OCI-LY1 (cell line): Measurements from ENCODE around the gene CFC1.
"Not testable (repeated sequence)": the region's sequence is repeated elsewhere in the genome, so short reads cannot be mapped to it uniquely, and the experiment has no call there.

Experiments used
- EZH2 ChIP-seq: fragments of 200-600 bp; sonication (generic), shearing (Covaris generic); IDR thresholded peaks from 2 replicates; pipeline ENCODE4 v1.8.0; 2017; ENCODE audit warnings: borderline replicate concordance, mixed run types, mild to moderate bottlenecking, antibody characterized with exemption, low read length, moderate library complexity, mixed read lengths
- TF ChIP-seq, protein P1 (sequence below): fragments of 200-600 bp; sonication (generic), shearing (Covaris generic); IDR thresholded peaks from 2 replicates; pipeline ENCODE4 v1.5.1; 2017; ENCODE audit warnings: mild to moderate bottlenecking, antibody characterized with exemption, low read length, moderate library complexity, mixed read lengths

DNA sequence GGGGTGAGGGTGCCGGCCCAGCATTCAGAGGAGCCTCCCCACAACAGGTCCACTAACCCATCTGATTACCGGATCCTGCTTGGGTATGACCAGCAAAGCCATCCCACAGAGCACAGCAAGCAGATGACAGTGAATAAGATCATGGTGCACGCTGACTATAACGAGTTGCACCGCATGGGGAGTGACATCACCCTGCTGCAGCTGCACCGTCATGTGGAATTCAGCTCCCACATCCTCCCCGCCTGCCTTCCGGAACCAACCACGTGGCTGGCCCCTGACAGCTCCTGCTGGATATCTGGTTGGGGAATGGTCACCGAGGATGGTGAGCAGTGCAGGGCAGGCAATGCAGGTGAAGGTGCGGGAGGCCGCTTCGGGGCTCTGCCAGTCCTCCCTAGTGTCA is 25.1 kb downstream of the CFC1 start:
- TF ChIP-seq, protein P1, sequence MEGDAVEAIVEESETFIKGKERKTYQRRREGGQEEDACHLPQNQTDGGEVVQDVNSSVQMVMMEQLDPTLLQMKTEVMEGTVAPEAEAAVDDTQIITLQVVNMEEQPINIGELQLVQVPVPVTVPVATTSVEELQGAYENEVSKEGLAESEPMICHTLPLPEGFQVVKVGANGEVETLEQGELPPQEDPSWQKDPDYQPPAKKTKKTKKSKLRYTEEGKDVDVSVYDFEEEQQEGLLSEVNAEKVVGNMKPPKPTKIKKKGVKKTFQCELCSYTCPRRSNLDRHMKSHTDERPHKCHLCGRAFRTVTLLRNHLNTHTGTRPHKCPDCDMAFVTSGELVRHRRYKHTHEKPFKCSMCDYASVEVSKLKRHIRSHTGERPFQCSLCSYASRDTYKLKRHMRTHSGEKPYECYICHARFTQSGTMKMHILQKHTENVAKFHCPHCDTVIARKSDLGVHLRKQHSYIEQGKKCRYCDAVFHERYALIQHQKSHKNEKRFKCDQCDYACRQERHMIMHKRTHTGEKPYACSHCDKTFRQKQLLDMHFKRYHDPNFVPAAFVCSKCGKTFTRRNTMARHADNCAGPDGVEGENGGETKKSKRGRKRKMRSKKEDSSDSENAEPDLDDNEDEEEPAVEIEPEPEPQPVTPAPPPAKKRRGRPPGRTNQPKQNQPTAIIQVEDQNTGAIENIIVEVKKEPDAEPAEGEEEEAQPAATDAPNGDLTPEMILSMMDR, result not testable (repeated sequence)
- not testable (repeated sequence) for TF ChIP-seq EZH2
